Osteocyte (in vitro differentiated cells): Measurements from ENCODE around the gene KLHL3. TPM values are rescaled to one million over a fixed set of nuclear protein-coding genes. Genes with fewer than 3 reads are reported as not detected.

Experiments used
- DNase-seq: peaks from one replicate; pipeline ENCODE4 v3.0.0; 2021; ENCODE audit warnings: mixed read lengths; ENCODE audit not compliant: unreplicated experiment; ENCODE audit errors: extremely low spot score
- H3K27ac Mint-ChIP-seq: one replicate; pipeline ENCODE4 v1.8.0; 2021; ENCODE audit warnings: mild to moderate bottlenecking, mixed read lengths; ENCODE audit not compliant: unreplicated experiment
- H3K27me3 Mint-ChIP-seq: one replicate; pipeline ENCODE4 v1.8.0; 2021; ENCODE audit warnings: mixed read lengths; ENCODE audit not compliant: unreplicated experiment
- H3K36me3 Mint-ChIP-seq: one replicate; pipeline ENCODE4 v1.8.0; 2021; ENCODE audit warnings: mixed read lengths; ENCODE audit not compliant: unreplicated experiment
- H3K4me1 Mint-ChIP-seq: one replicate; pipeline ENCODE4 v1.8.0; 2021; ENCODE audit warnings: mixed read lengths; ENCODE audit not compliant: unreplicated experiment
- H3K4me3 Mint-ChIP-seq: one replicate; pipeline ENCODE4 v1.8.0; 2021; ENCODE audit warnings: mild to moderate bottlenecking, moderate library complexity, mixed read lengths; ENCODE audit not compliant: unreplicated experiment
- H3K9me3 Mint-ChIP-seq: one replicate; pipeline ENCODE4 v1.8.0; 2021; ENCODE audit warnings: mixed read lengths; ENCODE audit not compliant: unreplicated experiment
- CTCF ChIP-seq: fragments of 200-600 bp; sonication (generic); IDR thresholded peaks from 2 replicates; pipeline ENCODE4 v1.5.0; 2021; ENCODE audit warnings: antibody characterized with exemption, mild to moderate bottlenecking, moderate library complexity
- total RNA-seq: library from RNA; stranded (reverse); gene quantifications from 2 replicates; pipeline ENCODE4 v1.2.1, GENCODE V29; 2021

KLHL3 gene
- total RNA-seq, 1 donor from 2014 or later, result 3.1 TPM

DNA sequence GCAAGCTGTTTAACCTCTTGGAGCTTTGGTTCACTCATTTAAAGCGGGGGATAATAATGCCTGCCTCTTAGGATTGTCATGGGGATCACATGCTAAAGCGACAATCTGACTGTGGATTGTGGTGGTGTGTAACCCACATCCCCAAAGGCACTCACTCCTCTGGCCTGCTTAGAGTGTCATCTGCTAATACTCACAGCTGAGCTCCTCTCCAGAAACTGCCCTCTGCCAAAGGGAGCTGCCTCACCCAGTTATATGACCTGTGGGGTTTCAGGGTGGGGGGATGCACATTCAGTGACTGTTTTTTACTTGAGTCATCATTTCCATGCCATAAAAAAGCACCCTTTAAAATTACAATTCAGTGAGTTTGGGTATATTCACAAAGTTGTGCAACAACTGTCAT, 126.8 kb downstream of the KLHL3 start:
- Mint-ChIP-seq H3K4me3 (no peak overlapping the region), H3K9me3 (no peaks in the 10 kb centered on the region), H3K27ac (no peak overlapping the region), H3K27me3 (peaks cover 11% of the 10 kb centered on the region), H3K36me3 (no peaks in the 10 kb centered on the region), H3K4me1 (peaks cover 34% of the 10 kb centered on the region)
- TF ChIP-seq CTCF, result no peak
- no peak for DNase-seq

GRCh38 chr5:137607771-137608170, 128.1 kb downstream of the KLHL3 start:
- DNase-seq, result no peak
- TF ChIP-seq CTCF, result no peak
- Mint-ChIP-seq H3K27me3 (peaks cover 11% of the 10 kb centered on the region), H3K9me3 (no peaks in the 10 kb centered on the region), H3K36me3 (no peaks in the 10 kb centered on the region), H3K4me1 (peaks cover 37% of the 10 kb centered on the region), H3K27ac (no peak overlapping the region), H3K4me3 (no peak overlapping the region)

DNA sequence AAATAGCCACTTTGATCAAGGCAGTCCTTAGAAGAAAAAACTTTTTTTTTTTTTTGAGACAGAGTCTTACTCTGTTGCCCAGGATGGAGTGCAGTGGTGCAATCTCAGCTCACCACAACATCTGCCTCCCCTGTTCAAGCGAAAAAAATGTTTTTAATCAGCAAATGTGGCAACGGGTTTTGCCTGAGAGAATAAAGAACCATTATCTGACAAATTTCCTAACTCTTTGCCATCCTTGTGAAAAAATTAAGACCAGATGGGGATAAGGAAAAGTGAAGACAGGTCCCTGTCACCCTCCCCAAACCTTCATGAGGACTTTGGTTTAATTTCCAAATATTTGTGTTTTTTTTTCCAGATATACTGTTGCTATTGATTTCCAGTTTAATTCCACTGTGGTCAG, 129.5 kb downstream of the KLHL3 start:
- Mint-ChIP-seq H3K9me3 (no peaks in the 10 kb centered on the region), H3K4me1 (peaks cover 37% of the 10 kb centered on the region), H3K4me3 (no peak overlapping the region), H3K27me3 (peaks cover 11% of the 10 kb centered on the region), H3K36me3 (no peaks in the 10 kb centered on the region), H3K27ac (no peak overlapping the region)
- TF ChIP-seq CTCF, result no peak
- no peak for DNase-seq

- no peak for DNase-seq
- no peaks in the 10 kb centered on the region for H3K9me3 Mint-ChIP-seq
- peaks cover 16% of the 10 kb centered on the region for H3K27me3 Mint-ChIP-seq
- no peak overlapping the region for H3K4me3 Mint-ChIP-seq
- H3K4me1 Mint-ChIP-seq, result peaks cover 35% of the 10 kb centered on the region
- peak; percentile 60 for TF ChIP-seq CTCF
- no peaks in the 10 kb centered on the region for H3K36me3 Mint-ChIP-seq
- H3K27ac Mint-ChIP-seq, result no peak overlapping the region
Measured at GRCh38 chr5:137605411-137605810, 130.5 kb downstream of the KLHL3 start.

DNA sequence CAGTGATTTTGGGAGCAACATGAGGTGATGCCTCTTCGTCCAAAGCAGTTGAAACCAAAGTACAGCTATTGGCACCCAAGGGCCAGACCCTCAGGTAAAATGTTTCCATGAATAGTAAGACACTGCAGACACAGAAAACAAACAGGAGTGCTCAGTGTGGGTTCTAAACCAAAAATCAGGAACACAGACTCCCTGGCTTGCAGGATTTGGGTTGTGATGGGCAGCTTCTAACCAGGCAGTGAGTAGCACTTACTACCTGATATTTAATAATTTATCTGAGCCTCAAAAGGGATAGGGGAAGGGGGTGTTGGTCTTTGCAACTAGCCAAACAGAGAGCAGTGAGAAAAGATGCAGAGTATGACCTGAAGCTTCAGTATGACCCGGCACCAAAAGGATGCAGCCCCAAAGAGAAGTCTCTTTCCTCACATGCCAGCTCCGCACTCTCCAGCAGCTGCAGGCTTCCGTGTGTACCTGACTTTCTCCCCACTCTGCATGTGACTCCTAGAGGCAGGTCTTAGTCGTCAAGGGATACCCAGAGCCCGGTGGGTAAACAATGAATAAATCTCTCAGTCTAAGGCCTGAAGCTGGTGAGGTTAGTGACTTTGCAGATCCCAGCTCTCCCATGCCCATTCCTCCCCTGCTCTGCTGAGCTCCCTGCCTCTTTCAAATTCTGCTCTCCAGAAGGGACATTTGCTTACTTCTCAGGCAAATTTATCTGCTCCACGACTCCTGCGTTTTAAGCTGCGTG, 131.4 kb downstream of the KLHL3 start:
- TF ChIP-seq CTCF, result no peak
- Mint-ChIP-seq H3K4me1 (peaks cover 32% of the 10 kb centered on the region), H3K27ac (no peak overlapping the region), H3K27me3 (peaks cover 23% of the 10 kb centered on the region), H3K4me3 (no peak overlapping the region), H3K9me3 (no peaks in the 10 kb centered on the region), H3K36me3 (no peaks in the 10 kb centered on the region)
- peak; percentile 25 for DNase-seq
